Epithelial cell of esophagus (primary cell): Measurements from ENCODE around the gene CA5B.
A peak's percentile ranks its signal among the peaks of the same experiment; 100 is the strongest.

ENCODE experiments used
- DNase-seq: peaks from one replicate; pipeline ENCODE4 v3.0.0; 2010; ENCODE audit warnings: low read depth
- H3K4me3 ChIP-seq: 2 replicates; pipeline ENCODE4 v1.5.1; 2011; ENCODE audit warnings: mild to moderate bottlenecking, low read length, control low read depth
- CTCF ChIP-seq: IDR thresholded peaks from 2 replicates; pipeline ENCODE4 v1.5.1; 2011; ENCODE audit warnings: low read depth, mild to moderate bottlenecking, low read length, control low read depth, inconsistent platforms; ENCODE audit not compliant: insufficient read depth; ENCODE audit errors: missing control alignments

The CA5B gene

GRCh38 chrX:15834053-15834452, 96.0 kb downstream of the CA5B start:
- TF ChIP-seq CTCF: no peak
- H3K4me3 ChIP-seq: no peak overlapping the region
- no peak for DNase-seq

DNA sequence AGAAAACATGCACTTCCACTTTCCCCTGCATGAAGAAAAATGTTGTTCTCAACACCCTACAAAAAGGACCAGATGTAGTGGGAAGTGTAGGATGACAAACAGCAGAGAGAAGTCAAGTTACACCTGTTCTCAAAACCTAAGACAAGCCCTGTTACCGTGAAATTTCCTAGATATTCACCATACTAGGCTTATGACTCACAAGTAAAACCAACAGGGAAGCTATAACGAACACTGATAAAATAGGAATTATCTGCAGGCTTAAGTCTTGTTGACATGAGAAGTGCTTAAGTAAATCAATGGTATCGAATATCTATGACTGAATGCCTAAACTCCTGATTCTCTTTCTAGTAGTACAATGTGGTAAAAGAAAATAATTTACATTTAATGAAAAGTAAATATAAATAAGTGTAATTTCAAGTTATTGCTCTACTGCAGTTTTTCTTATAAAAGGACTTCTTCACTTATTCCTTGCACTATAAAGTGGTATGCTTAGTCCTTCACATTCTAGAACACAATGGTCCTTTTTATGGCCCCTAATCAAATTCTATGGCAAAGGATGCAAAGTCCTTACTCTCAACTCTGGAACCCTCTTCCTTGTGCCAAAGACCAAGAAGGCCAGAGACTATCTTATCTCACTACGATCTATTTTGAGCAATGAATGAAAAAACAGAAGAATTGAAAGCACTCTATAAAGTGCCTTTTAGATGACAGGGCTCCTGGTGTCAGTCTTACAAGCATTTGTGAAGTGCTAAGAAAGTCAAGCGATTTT, 96.9 kb downstream of the CA5B start:
- no peak overlapping the region for H3K4me3 ChIP-seq
- peak; percentile 23 for DNase-seq
- TF ChIP-seq CTCF: no peak
